Heart left ventricle (tissue), 13 donors: ENCODE data around the gene AKR1C1.

Experiments used
- CTCF ChIP-seq, 12 donors: fragments of 200-600 bp; sonication (generic) in 4 of 12; IDR thresholded peaks; one replicate each; pipeline versions ENCODE4 v1.5.0 to v1.8.0; 2018 to 2022; ENCODE audit warnings: antibody characterized with exemption in 12 of 12, mild to moderate bottlenecking in 5 of 12
- POLR2A ChIP-seq, 2 donors: fragments of 450-650 bp; IDR thresholded peaks; one replicate each; pipeline ENCODE4 v1.6.1; 2017; ENCODE audit warnings: antibody characterized with exemption in 2 of 2, mild to moderate bottlenecking in 2 of 2, moderate library complexity in 2 of 2
- donor health status: ischemic (EF 13 %, LVEDD 7.1; RV severe dilation, severe dysfunction).
- donor health status: DM: no; HTN: yes; CAD: no.
- donor health status: DM: no; HTN: no; CAD: no.
- donor health status: ischemic (EF 25% LVEDD 6.9; RV normal size, moderate dysfunction).
- donor health status: ischemic (EF 25% LVEDD 5.7; RV mildly dilated, moderate dysfunction).
- donor health status: ischemic (EF 35%, LVEDD 5.7; RV mildly dilated, moderate dysfunction).
- donor health status: nonischemic (EF 11% LVEDD 7.7; RV severe dilation, severe dysfunction).
- donor health status: DM: yes; HTN: yes; CAD: no.
- donor health status: PGD.
- donor health status: ischemic (EF 29% LVEDD 5.4; RV normal size, mild dysfunction).
- donor health status: nonischemic (EF 23%, LVEDD 6.1; RV moderate dilation, normal function).

- TF ChIP-seq CTCF (IDR thresholded peaks at IDR 0.05) (no peak), POLR2A (IDR thresholded peaks at IDR 0.05) (no peak)
Measured at GRCh38 chr10:4916086-4916716, 47.0 kb upstream of the AKR1C1 start.
